Stimulated activated CD4-positive, alpha-beta T cell treated with anti-CD3 and anti-CD28 coated beads, Interleukin-1b, Interleukin-23, amount 100 ng/mL, for 4 hours (primary cell): Measurements from ENCODE around the gene MGRN1.

Source experiments
- DNase-seq, 2 donors: peaks; one replicate each; pipeline ENCODE4 v3.0.0-alpha.2; 2020; ENCODE audit warnings: low read depth in 2 of 2

Gene MGRN1

DNA sequence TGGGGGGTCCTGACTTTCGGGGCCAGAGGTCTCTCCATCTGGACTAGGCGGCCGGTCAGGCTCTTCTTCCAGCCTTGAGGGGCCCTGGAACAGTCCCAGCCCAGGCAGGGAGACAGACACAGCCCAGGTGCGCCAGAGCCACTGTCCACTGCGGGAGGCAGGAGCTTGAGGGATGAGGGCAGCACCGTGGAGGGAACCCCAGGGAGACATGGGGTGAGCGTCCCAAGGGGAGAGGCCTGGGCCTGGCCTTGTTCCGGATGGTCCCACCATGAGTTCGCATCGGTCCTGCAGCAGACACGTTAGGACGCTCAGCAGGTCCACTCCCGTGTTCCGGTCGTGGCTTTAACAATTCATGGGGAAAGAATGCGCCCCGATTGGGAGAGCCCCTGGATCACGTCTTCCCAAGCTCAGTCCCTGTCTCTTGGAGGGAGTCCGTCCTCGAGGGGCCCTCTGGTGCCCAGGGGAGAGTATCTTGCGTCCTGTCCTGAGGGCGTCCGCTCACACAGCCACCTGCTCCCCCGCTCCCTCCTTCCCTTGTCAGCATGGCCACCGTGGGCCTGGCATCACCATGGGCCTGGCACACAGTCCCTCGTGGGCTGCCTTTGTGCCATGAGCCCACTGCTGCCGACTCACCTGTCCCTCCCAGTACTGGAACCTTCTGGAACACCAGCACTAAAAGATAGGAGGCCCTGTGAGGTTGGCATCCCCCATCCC lies 62.0 kb downstream of the MGRN1 start:
- no peak for DNase-seq

GRCh38 chr16:4687416-4687815 lies 62.8 kb downstream of the MGRN1 start:
- no peak for DNase-seq

GRCh38 chr16:4687946-4688673 lies 63.5 kb downstream of the MGRN1 start:
- DNase-seq, result no peak

- no peak for DNase-seq
These were observed 64.0 kb downstream of the MGRN1 start for GRCh38 chr16:4688674-4689045.

- no peak for DNase-seq
These were observed 64.6 kb downstream of the MGRN1 start for GRCh38 chr16:4689091-4689671.

DNA sequence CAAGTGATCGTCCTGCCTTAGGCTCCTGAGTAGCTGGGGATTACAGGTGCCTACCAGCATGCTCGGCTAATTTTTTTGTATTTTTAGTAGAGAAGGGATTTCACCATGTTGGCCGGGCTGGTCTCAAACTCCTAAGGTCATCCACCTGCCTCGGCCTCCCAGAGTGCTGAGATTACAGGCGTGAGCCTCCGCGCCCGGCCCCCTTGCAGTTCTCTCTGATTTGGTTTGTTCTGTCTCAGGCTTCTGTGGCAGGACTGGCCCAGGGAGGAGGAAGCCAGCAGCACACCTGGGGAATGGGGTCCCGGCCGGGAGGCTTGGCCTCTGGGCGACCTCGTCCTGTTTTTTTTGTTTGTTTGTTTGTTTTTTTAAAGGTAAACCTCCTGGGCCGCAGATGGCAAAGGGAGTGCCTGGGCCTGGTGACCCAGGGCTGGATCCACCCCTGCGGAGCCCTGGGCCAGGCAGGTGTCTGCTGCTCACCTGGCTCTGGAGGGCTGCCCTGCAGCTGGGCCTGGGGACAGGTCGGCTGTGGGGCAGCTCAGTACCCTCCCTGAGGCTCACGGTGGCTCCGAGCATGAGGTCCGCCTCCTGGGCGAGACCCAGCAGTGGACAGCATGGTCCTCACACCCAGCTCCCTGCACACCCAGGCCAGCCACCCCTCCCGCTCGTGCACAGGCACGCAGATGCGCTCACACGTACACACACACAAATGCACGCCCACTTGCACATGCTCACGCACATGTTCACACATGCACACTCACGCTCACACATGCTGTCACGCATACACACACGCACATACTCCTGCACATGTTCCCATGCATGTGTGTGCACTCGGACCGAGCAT lies 65.5 kb downstream of the MGRN1 start:
- no peak for DNase-seq

GRCh38 chr16:4690946-4691665 lies 66.5 kb downstream of the MGRN1 start:
- DNase-seq, result no peak

DNA sequence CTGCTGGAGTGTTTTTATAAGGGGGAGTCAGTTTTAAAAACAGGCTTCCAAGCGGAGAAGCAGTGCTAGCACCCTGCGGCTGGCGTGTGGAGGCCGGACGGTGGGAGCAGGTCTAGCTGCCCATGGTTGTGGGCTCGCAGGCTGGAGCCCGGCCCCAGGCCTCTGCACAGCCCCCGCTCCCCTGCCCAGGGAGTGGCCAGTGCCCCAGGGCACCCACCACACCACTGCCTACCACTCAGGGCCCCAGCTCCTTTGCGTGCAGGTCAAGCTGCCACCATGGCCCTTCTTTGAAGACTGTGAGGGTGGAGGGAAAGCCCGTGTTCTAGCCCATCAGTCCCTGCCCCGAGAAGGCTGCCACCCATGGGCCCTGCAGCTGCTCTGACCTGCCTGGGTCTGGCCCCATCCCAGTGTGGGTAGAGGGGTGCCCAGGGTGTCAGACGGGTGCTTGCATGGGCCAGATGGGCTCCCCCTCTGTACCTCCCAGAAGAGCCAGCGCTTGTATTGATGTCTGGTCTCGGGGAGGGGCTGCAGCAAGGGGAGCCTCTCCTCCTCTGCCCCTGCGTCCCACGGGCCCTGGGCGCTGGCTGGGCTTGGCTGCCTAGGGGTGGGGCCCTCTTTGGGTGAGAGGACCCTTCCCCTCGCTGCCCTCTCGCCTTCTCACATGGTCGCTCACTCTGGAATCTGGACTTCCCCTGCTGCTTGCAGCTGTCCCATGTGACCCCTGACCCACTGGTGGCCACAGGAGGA lies 67.2 kb downstream of the MGRN1 start:
- DNase-seq, result no peak

DNA sequence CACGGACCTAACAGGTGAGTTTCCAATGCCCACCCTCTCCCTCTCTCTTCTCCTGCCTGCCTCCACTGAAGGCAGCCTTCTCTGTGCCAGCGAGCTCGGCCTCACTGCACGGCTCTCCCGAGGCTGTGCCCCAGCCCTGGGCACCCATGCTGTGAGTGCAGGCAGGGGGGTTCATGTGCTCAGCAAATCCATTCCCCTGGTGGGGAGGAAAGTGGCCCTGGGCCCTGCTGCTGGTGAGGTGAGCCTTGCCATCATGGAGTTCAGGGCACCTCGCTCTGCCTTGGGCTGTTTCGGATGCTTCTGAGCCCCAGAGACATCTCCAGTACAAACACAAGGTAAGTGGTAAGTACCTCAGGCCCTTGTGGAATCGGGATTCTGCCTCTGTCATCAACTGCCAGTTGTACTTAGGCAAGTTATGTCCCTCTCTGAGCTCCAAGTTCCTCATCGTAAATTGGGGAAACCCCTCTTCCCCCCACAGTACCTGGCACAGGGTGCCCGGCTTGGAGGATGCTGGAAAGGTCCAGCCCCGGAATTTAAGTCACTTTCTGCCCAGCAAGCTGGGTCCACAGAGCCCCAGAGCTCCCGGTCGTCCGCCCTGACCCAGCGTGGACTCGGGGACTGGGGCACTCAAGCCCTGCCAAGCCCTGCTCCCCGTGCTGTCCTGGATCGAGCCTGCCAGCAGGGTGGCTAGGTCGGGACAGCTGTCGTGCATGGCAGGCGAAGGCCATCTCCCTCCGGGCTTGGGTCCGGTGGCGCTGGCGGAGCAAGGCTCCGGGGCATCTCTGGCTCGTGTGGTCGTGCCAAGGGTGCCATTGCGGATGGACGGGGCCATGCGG lies 68.1 kb downstream of the MGRN1 start:
- DNase-seq, result no peak

- peak; percentile 95 to 97 for DNase-seq
These were observed 68.8 kb downstream of the MGRN1 start, which contains the start of gene NUDT16L1 for GRCh38 chr16:4693296-4693955. NUDT16L1 (plus strand) TSS chr16:4693562; CDS start chr16:4693727, 165 bp downstream.

- peak; percentile 12 to 46 for DNase-seq
These were observed 69.5 kb downstream of the MGRN1 start for GRCh38 chr16:4693956-4694641.

DNA sequence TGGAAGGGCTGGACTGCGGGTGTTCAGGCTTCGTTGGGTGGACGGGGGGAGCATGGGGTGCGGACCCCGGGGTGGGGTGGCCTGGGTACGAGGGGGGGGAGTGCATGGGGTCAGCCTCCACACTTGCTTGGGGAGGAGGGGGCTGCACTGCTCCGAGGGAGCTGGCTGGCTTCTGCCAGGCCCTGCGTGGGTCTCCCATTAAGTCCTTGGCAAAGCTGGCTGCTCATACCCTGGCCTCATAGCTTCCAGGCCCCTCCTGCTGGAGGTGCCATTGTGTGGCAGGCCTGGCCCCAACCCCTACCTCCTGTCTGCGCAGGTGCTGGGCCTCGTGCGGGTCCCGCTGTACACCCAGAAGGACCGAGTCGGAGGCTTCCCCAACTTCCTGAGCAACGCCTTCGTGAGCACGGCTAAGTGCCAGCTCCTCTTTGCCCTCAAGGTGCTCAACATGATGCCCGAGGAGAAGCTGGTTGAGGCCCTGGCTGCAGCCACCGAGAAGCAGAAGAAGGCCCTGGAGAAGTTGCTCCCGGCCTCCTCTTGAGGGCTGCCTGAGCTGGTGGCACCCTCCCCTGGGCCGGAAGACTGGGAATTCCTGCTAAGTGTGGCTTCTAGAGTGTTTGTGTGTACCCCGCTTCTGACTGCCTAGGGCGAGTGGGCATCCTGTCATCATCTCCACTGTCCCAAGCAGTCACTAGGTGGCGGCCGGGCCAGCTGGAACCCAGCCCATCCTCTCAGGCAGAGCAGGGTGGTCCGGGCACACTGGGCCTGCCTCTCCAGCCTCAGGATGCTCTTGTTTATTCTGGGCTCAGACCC lies 70.2 kb downstream of the MGRN1 start:
- no peak for DNase-seq

- no peak for DNase-seq
These were observed 71.0 kb downstream of the MGRN1 start for GRCh38 chr16:4695473-4696171.

DNA sequence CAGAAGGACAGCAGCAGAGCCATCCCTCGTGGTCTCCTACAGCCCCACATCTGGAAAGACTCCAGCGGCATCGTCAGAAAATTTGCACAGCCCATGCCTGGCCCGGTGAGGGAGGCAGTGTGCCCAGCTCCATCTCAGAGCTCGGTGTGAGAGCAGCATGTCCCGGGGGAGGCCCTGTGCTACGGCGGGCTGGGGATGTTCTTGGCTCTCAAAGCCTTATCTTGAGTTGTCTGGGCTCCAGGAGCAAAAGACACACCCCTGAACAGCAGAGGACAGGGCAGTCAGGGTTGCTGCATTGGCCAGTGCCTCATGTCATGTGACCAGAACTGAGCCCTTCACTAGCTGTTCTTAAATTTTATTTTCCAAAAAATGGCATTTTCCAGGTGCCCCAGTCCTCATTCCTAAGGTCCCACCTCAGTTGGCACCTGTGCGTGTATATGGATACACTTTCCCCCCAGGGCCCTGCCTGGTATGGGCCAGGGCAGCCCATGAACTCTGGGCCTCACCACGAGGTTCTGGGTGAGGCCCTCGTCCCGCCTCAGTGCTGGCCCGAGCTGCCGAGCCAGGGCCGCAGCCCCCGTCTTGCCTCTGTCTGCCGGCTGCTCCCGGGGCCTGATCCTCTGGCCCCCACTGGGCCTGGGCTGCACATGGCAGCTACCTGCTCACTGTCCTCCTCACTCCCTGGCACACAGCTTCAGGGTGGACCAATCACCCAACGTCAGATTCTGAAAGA lies 71.7 kb downstream of the MGRN1 start:
- DNase-seq, result no peak

GRCh38 chr16:4696905-4697847 lies 72.5 kb downstream of the MGRN1 start:
- no peak for DNase-seq
